Activated naive CD4-positive, alpha-beta T cell treated with anti-CD3 and anti-CD28 coated beads, Interleukin-2, amount 10 ng/mL, durations not matched to agents 5 hours and 36 hours (primary cell): ENCODE measurements around the gene RCHY1. TPM values are rescaled to one million over a fixed set of nuclear protein-coding genes. Genes with fewer than 3 reads are reported as not detected.

ENCODE experiments used
- total RNA-seq, 2 experiments: library from RNA; stranded (reverse); gene quantifications; one replicate each; pipeline ENCODE4 v1.2.3, GENCODE V29; 2021

RCHY1 gene
- 10 to 100 TPM; 27.5 to 31.7 TPM for total RNA-seq

GRCh38 chr4:75514131-75514948 is at the start of gene RCHY1, which contains the start of gene THAP6:
RCHY1 (minus strand) TSS chr4:75514403; CDS start chr4:75514286, 117 bp downstream.
THAP6 (plus strand) TSS chr4:75514473; CDS start chr4:75515453, 980 bp downstream.

GRCh38 chr4:75555294-75556164 is 41.3 kb upstream of the RCHY1 start, which contains the start of gene ODAPH:
ODAPH (plus strand) TSS chr4:75556066; CDS start chr4:75556083, 17 bp downstream.

Other genes with a start within 250 kb of the RCHY1 start
- gene THAP6, start 70 bp upstream of the RCHY1 start, total RNA-seq = 10 to 100 TPM; 16.5 to 20.5 TPM
- not detected for gene ODAPH, start 41.7 kb upstream of the RCHY1 start, total RNA-seq
- 1 to 10 TPM in 1 of 2 experiments, under 1 TPM in 1; 0.45 to 1.1 TPM for gene CDKL2, start 116.1 kb upstream of the RCHY1 start, total RNA-seq
- gene G3BP2, start 159.0 kb upstream of the RCHY1 start, total RNA-seq = 100 to 1,000 TPM; 149 to 159 TPM
- gene USO1, start 210.2 kb upstream of the RCHY1 start, total RNA-seq = 10 to 100 TPM; 40.5 to 41.8 TPM